Dedifferentiated amniotic fluid mesenchymal stem cell (primary cell): ENCODE data around the gene LYPLA2.
"Not testable (repeated sequence)": the region's sequence is repeated elsewhere in the genome, so short reads cannot be mapped to it uniquely, and the experiment has no call there.

Experiments used
- DNase-seq: peaks from one replicate; pipeline ENCODE4 v3.0.0-alpha.2; 2016; ENCODE audit errors: extremely low spot score

Gene LYPLA2

GRCh38 chr1:23800400-23801337 is 9.7 kb downstream of the LYPLA2 start, which contains the start of gene GALE:
GALE (minus strand) TSS chr1:23800754; CDS start chr1:23799007, 1,747 bp downstream.
- DNase-seq, result peak; percentile 88

- no peak for DNase-seq
Observed at GRCh38 chr1:23801338-23801748, 10.4 kb downstream of the LYPLA2 start.

- no peak for DNase-seq
Observed at GRCh38 chr1:23801876-23802275, 10.9 kb downstream of the LYPLA2 start.

- DNase-seq, result not testable (repeated sequence)
Observed at GRCh38 chr1:23802809-23803342, 11.9 kb downstream of the LYPLA2 start.

- no peak for DNase-seq
Observed at GRCh38 chr1:23803674-23804073, 12.7 kb downstream of the LYPLA2 start.

- DNase-seq, result no peak
Observed at GRCh38 chr1:23804183-23804835, 13.4 kb downstream of the LYPLA2 start.

GRCh38 chr1:23805025-23805424 is 14.1 kb downstream of the LYPLA2 start:
- DNase-seq, result no peak

GRCh38 chr1:23806280-23806679 is 15.3 kb downstream of the LYPLA2 start:
- DNase-seq, result no peak

GRCh38 chr1:23807453-23807852 is 16.5 kb downstream of the LYPLA2 start:
- DNase-seq, result no peak

GRCh38 chr1:23809751-23810171 is 18.8 kb downstream of the LYPLA2 start:
- peak; percentile 20 for DNase-seq

GRCh38 chr1:23810818-23811540 is 20.0 kb downstream of the LYPLA2 start:
- no peak for DNase-seq

- no peak for DNase-seq
Observed at GRCh38 chr1:23814016-23814415, 23.1 kb downstream of the LYPLA2 start.

- no peak for DNase-seq
Observed at GRCh38 chr1:23816361-23816760, 25.4 kb downstream of the LYPLA2 start.

GRCh38 chr1:23816906-23817305 is 26.0 kb downstream of the LYPLA2 start:
- DNase-seq, result no peak

GRCh38 chr1:23817633-23818032 is 26.7 kb downstream of the LYPLA2 start:
- DNase-seq, result no peak

GRCh38 chr1:23823767-23824166 is 32.8 kb downstream of the LYPLA2 start:
- DNase-seq, result no peak

- DNase-seq, result no peak
Observed at GRCh38 chr1:23824711-23825075, 33.7 kb downstream of the LYPLA2 start.

- DNase-seq, result peak; percentile 88
Observed at GRCh38 chr1:23825076-23825761, 34.3 kb downstream of the LYPLA2 start, which contains the start of gene HMGCL. HMGCL (minus strand) TSS chr1:23825429; CDS start chr1:23825415, 14 bp downstream.

- no peak for DNase-seq
Observed at GRCh38 chr1:23825762-23826522, 35.0 kb downstream of the LYPLA2 start.

- DNase-seq, result not testable (repeated sequence)
Observed at GRCh38 chr1:23826590-23826989, 35.6 kb downstream of the LYPLA2 start.
